ENCODE results near the gene FHOD3.

DNA sequence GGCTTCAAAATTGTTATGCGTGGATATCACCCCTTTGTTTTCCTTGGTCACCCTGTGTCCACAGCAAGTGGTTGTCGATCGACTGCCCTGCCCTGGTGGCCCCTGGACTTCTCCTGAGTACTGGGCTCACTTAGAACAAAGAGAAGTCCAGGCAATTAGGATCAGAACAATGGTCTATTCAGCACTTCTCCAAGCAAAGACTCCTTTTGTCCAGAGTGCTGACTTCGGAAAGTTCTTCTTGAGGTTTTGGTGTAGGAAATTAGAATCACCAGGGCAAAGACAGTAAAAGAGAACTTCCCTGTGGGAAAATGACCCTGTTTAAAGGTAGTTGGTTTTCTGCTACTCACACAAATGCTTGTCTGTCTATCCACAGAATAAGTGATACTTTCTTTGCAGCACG lies 173.9 kb downstream of the FHOD3 start:
- TF ChIP-seq POLR2A (IDR thresholded peaks at IDR 0.05; ENCODE audit: low read depth, low read length) (no peak), POLR2AphosphoS5 (IDR thresholded peaks at IDR 0.05; ENCODE audit: low read depth, low read length) (no peak), TAF1 (IDR thresholded peaks at IDR 0.05; ENCODE audit: borderline replicate concordance, low read depth, low read length) (no peak)

Measured in GM12892 (cell line).